Progenitor cell of endocrine pancreas (in vitro differentiated cells): ENCODE data around the gene EZR. TPM values are rescaled to one million over a fixed set of nuclear protein-coding genes. Genes with fewer than 3 reads are reported as not detected.
"Not testable (repeated sequence)": the region's sequence is repeated elsewhere in the genome, so short reads cannot be mapped to it uniquely, and the experiment has no call there.

ENCODE experiments used
- DNase-seq: peaks from one replicate; pipeline ENCODE4 v3.0.0; 2021; ENCODE audit warnings: low spot score; ENCODE audit not compliant: unreplicated experiment
- H3K27ac Mint-ChIP-seq: 2 replicates; pipeline ENCODE4 v1.8.0; 2021; ENCODE audit warnings: mild to moderate bottlenecking, moderate library complexity, mixed read lengths
- H3K27me3 Mint-ChIP-seq: 2 replicates; pipeline ENCODE4 v1.8.0; 2021; ENCODE audit warnings: mixed read lengths
- H3K36me3 Mint-ChIP-seq: 2 replicates; pipeline ENCODE4 v1.8.0; 2022; ENCODE audit warnings: mixed read lengths; ENCODE audit not compliant: insufficient read depth
- H3K4me1 Mint-ChIP-seq: 2 replicates; pipeline ENCODE4 v1.8.0; 2021; ENCODE audit warnings: low read depth, mixed read lengths
- H3K4me3 Mint-ChIP-seq: 2 replicates; pipeline ENCODE4 v1.8.0; 2021; ENCODE audit warnings: low read depth, mild to moderate bottlenecking, moderate library complexity, mixed read lengths
- H3K9me3 Mint-ChIP-seq: 2 replicates; pipeline ENCODE4 v1.8.0; 2021; ENCODE audit warnings: low read depth, mixed read lengths
- total RNA-seq: library from RNA; stranded (reverse); gene quantifications from 2 replicates; pipeline ENCODE4 v1.2.1, GENCODE V29; 2021
- TF ChIP-seq, protein P1 (sequence below): fragments of 200-600 bp; sonication (generic); IDR thresholded peaks from one replicate; pipeline ENCODE4 v1.5.0; 2021; ENCODE audit warnings: antibody characterized with exemption, mild to moderate bottlenecking; ENCODE audit not compliant: unreplicated experiment

EZR gene
- total RNA-seq, 1 donor from 2014 or later, result 258 TPM

DNA sequence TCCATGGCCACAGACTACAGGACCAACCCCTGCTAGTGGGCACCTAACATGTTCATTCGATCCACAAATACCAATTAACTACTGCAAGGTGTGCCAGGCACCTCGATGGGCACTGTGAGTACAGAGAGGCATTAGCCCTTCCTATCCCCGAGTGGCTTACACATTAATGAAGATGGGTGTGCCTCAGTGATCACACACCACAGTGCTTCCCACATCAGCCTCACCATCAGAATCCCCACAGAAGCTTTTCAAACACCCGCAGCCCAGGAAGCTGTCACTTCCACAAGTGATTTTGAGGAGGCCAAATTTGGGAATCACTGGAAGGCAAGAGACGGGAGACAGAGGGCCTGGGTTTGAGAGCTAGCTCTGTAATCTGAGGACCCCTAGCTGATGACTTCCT, 23.7 kb downstream of the EZR start:
- H3K27ac Mint-ChIP-seq, result peak overlapping the region; percentile 89
- no peak for DNase-seq
- H3K4me1 Mint-ChIP-seq, result peaks cover 57% of the 10 kb centered on the region
- H3K27me3 Mint-ChIP-seq, result no peaks in the 10 kb centered on the region
- H3K36me3 Mint-ChIP-seq, result peaks cover 5% of the 10 kb centered on the region
- no peak overlapping the region for H3K4me3 Mint-ChIP-seq
- no peaks in the 10 kb centered on the region for H3K9me3 Mint-ChIP-seq
- TF ChIP-seq, protein P1, sequence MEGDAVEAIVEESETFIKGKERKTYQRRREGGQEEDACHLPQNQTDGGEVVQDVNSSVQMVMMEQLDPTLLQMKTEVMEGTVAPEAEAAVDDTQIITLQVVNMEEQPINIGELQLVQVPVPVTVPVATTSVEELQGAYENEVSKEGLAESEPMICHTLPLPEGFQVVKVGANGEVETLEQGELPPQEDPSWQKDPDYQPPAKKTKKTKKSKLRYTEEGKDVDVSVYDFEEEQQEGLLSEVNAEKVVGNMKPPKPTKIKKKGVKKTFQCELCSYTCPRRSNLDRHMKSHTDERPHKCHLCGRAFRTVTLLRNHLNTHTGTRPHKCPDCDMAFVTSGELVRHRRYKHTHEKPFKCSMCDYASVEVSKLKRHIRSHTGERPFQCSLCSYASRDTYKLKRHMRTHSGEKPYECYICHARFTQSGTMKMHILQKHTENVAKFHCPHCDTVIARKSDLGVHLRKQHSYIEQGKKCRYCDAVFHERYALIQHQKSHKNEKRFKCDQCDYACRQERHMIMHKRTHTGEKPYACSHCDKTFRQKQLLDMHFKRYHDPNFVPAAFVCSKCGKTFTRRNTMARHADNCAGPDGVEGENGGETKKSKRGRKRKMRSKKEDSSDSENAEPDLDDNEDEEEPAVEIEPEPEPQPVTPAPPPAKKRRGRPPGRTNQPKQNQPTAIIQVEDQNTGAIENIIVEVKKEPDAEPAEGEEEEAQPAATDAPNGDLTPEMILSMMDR, result no peak

DNA sequence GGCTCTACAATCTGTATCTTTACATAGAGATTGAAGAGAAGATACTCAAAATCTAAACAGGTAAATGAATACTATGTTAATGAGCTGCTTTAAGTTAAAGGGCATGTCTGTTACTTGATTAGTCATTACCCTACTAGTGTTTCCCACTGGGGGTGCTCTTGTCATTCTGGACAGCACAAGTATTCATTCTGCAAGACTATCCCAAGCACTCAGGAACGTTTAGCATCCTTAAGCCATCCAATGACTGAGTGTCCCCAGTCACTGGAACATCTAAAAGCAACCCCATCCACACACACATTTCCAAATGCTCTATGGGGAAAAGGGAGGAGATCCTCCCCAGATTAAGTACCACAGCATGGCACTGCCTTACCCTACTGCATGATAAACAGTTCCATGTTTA, 25.7 kb downstream of the EZR start:
- TF ChIP-seq, protein P1, result peak; percentile 36
- H3K36me3 Mint-ChIP-seq, result peaks cover 10% of the 10 kb centered on the region
- no peak for DNase-seq
- no peaks in the 10 kb centered on the region for H3K9me3 Mint-ChIP-seq
- peaks cover 45% of the 10 kb centered on the region for H3K4me1 Mint-ChIP-seq
- no peaks in the 10 kb centered on the region for H3K27me3 Mint-ChIP-seq
- no peak overlapping the region for H3K27ac Mint-ChIP-seq
- H3K4me3 Mint-ChIP-seq, result no peak overlapping the region

DNA sequence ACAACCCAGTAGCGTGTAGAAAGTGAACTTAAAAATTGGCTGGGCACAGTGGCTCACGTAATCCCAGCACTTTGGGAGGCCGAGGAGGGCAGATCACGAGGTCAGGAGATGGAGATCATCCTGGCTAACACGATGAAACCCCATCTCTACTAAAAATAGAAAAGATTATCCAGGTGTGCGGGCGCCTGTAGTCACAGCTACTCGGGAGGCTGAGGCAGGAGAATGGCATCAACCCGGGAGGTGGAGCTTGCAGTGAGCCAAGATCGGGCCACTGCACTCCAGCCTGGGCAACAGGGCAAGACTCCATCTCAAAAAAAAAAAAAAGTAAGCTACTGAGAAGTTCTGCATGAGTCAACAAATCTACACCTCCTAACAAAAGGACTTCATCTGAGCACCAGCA, 26.7 kb downstream of the EZR start:
- not testable (repeated sequence) for DNase-seq
- Mint-ChIP-seq H3K4me1 (peaks cover 41% of the 10 kb centered on the region), H3K27ac (peak overlapping the region; percentile 52)

DNA sequence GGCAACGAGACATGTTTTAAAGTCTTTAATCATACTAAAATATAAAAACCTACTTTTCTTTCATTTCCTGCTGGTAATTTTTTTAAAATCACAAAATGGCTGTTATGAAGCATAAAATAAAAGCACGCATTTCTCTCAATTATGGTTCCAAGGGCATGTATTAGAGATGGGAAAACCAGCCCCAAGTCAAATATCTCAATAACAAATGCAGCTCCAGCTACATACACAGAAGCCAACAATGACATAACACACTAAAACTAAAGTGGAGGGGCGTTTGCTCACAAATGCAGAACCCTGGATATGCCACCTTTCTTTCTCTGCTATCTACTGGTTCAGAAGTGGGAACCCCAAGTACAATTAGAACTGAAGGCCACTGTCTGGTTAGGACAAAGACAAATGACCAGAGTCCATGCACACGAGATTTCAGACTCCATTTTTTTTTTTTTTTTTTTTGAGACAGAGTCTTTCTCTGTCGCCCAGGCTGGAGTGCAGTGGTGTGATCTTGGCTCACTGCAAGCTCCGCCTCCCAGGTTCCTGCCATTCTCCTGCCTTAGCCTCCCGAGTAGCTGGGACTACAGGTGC, 27.8 kb downstream of the EZR start:
- peaks cover 24% of the 10 kb centered on the region for H3K36me3 Mint-ChIP-seq

More for the DNA sequence above, 26.7 kb downstream of the EZR start:
- H3K36me3 Mint-ChIP-seq, result peaks cover 14% of the 10 kb centered on the region
- H3K9me3 Mint-ChIP-seq, H3K27me3 Mint-ChIP-seq, H3K4me3 Mint-ChIP-seq: not testable (repeated sequence)

DNA sequence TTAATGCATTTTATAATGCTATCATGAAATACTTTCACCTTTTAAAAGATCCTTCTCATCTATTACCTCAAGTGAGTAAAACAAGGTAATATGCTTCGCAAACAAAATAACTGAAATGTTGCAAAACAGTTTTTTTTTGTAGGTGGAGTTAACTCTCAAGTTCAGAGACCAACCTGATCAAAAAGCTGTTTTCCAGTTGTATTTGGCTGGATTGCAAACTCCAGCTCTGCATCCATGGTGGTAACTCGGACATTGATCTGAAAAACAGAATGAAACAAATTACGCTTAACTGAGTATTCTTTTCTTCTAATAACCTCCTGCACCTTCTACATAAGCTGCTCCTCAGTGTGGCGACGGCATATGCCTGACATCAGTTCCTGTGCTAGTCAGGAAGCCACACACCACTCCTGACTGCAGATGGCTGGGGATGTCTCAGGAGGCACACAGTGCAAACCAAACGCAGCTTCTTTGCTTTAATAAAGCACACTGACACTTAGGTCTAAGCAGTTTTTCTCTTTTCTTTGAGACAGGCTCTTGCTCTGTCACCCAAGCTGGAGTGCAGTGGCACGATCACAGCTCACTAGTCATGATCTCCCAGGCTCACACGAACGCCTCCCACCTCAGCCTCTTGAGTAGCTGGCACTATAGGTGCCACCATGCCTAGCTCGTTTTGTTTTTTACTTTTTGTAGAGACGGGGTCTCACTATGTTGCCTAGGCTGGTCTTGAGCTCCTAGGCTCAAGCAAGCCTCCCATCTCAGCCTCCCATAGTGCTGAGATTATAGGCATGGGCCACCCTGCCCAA, 29.9 kb downstream of the EZR start:
- no peaks in the 10 kb centered on the region for H3K9me3 Mint-ChIP-seq
- TF ChIP-seq, protein P1, result no peak
- H3K4me3 Mint-ChIP-seq, result no peak overlapping the region
- DNase-seq, result no peak
- H3K27me3 Mint-ChIP-seq, result no peaks in the 10 kb centered on the region
- peaks cover 26% of the 10 kb centered on the region for H3K4me1 Mint-ChIP-seq
- peak overlapping the region; percentile 75 for H3K27ac Mint-ChIP-seq
- peaks cover 37% of the 10 kb centered on the region for H3K36me3 Mint-ChIP-seq

More for the DNA sequence above, 27.8 kb downstream of the EZR start:
- TF ChIP-seq, protein P1, result no peak
- Mint-ChIP-seq H3K4me3 (no peak overlapping the region), H3K4me1 (peaks cover 38% of the 10 kb centered on the region), H3K9me3 (no peaks in the 10 kb centered on the region), H3K27me3 (no peaks in the 10 kb centered on the region), H3K27ac (peak overlapping the region; percentile 66)
- no peak for DNase-seq

DNA sequence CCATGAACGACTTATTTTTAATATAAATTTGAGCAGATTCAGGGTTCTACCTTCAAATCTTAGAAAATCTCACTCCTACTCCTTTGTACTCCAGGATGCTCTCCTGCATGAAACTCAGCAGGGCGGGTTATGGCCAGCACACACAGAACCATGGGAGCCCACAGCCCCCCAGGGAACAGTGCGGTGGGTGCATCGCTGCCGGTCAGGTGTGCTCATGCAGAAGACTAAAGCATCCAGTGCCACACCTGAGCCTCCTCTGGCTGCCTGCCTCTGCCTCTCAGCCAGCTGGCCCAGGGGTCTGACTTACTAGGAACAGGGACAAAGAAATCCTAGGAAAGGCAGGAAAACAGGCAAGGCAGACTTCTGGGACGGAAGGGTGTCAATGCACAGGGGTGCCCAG, 31.8 kb downstream of the EZR start:
- H3K27ac Mint-ChIP-seq, result no peak overlapping the region
- DNase-seq, result no peak
- no peaks in the 10 kb centered on the region for H3K27me3 Mint-ChIP-seq
- H3K36me3 Mint-ChIP-seq, result peaks cover 50% of the 10 kb centered on the region
- no peaks in the 10 kb centered on the region for H3K9me3 Mint-ChIP-seq
- no peak overlapping the region for H3K4me3 Mint-ChIP-seq
- TF ChIP-seq, protein P1, result no peak
- H3K4me1 Mint-ChIP-seq, result peaks cover 31% of the 10 kb centered on the region
